Epithelial cell of esophagus (primary cell): ENCODE results near the gene SRA1.

Experiments used
- DNase-seq: peaks from one replicate; pipeline ENCODE4 v3.0.0; 2010; ENCODE audit warnings: low read depth
- H3K4me3 ChIP-seq: 2 replicates; pipeline ENCODE4 v1.5.1; 2011; ENCODE audit warnings: mild to moderate bottlenecking, low read length, control low read depth
- TF ChIP-seq, protein P1 (sequence below): IDR thresholded peaks from 2 replicates; pipeline ENCODE4 v1.5.1; 2011; ENCODE audit warnings: low read depth, mild to moderate bottlenecking, low read length, control low read depth, inconsistent platforms; ENCODE audit not compliant: insufficient read depth; ENCODE audit errors: missing control alignments

The SRA1 gene

DNA sequence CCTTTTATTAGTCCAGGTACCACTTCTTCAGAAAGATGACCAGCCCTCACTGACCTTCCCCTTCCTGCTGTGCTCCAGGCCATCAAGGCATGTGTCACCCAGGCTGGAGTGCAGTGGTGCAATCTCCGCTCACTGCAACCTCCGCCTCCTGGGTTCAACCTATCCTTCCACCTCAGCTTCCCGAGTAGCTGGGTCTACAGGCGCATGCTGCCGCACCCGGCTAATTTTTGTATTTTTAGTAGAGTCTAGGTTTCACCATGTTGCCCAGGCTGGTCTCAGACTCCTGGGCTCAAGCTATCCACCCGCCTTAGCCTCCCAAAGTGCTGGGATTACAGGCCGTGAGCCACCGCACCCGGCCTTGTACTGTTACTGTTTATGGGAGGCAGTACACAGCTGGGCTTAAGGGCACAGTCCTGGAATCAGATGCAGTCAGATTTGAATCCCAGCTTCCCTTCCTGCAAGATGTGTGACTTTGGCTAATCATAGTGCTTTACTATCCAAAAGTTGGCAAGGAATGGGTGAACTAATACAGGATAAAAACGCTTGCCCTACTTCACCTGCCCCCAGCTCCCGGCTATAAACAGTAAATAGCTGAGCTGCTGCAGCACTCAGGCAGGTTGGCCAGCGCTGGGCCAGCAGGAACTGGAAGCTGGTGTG lies 10.3 kb downstream of the SRA1 start:
- TF ChIP-seq, protein P1, sequence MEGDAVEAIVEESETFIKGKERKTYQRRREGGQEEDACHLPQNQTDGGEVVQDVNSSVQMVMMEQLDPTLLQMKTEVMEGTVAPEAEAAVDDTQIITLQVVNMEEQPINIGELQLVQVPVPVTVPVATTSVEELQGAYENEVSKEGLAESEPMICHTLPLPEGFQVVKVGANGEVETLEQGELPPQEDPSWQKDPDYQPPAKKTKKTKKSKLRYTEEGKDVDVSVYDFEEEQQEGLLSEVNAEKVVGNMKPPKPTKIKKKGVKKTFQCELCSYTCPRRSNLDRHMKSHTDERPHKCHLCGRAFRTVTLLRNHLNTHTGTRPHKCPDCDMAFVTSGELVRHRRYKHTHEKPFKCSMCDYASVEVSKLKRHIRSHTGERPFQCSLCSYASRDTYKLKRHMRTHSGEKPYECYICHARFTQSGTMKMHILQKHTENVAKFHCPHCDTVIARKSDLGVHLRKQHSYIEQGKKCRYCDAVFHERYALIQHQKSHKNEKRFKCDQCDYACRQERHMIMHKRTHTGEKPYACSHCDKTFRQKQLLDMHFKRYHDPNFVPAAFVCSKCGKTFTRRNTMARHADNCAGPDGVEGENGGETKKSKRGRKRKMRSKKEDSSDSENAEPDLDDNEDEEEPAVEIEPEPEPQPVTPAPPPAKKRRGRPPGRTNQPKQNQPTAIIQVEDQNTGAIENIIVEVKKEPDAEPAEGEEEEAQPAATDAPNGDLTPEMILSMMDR = no peak
- no peak for DNase-seq

DNA sequence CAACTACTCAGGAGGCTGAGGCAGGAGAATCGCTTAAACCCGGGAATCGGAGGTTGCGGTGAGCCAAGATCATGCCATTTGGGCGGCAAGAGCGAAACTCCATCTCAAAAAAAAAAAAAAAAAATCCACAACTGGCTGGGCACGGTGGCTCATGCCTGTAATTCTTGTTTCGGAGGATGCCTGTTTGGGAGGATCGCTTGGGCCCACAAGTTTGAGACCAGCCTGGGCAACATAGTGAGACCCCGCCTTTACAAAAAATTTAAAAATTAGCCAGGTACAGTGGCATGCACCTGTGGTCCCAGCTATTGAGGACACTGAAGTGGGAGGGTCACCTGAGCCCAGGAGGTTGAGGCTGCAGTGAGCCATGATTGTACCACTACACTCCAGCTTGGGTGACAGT lies 11.7 kb downstream of the SRA1 start:
- no peak overlapping the region for H3K4me3 ChIP-seq
- no peak for DNase-seq
- TF ChIP-seq, protein P1 = no peak

More for the DNA sequence above, 10.3 kb downstream of the SRA1 start:
- H3K4me3 ChIP-seq = no peak overlapping the region

DNA sequence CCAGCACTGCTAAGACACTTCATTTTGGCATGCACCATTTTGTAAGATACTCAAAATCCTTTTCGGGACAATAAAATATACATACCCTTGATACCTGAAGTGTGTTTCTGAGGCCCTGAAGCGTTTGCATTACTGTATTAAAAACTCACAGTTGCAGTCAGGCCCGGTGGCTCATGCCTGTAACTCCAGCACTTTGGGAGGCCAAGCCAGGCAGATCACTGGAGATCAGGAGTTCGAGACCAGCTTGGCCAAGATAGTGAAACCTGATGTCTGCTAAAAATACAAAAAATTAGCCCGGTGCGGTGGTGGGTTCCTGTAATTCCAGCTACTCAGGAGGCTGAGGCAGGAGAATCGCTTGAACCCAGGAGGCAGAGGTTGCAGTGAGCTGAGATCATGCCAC lies 12.3 kb downstream of the SRA1 start:
- TF ChIP-seq, protein P1 = no peak
- no peak for DNase-seq

DNA sequence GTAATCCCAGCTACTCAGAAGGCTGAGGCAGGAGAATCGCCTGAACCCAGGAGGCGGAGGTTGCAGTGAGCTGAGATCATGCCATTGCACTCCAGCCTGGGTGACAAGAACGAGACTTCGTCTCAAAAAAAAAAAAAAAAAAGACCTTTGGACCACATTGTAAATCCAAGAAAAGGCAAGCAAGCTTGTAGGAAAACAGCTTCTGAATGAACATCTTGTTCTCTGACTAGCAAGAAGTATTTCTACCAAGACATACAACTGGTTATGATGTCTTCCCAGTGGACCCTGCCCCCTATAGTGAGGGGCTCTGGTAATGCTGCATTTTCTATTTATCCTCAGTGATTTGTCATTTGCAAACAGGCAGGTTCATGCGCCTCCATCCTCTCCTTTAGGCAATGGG lies 14.3 kb downstream of the SRA1 start:
- DNase-seq = no peak
- TF ChIP-seq, protein P1 = no peak
- H3K4me3 ChIP-seq = no peak overlapping the region

More for the DNA sequence above, 12.3 kb downstream of the SRA1 start:
- no peak overlapping the region for H3K4me3 ChIP-seq

DNA sequence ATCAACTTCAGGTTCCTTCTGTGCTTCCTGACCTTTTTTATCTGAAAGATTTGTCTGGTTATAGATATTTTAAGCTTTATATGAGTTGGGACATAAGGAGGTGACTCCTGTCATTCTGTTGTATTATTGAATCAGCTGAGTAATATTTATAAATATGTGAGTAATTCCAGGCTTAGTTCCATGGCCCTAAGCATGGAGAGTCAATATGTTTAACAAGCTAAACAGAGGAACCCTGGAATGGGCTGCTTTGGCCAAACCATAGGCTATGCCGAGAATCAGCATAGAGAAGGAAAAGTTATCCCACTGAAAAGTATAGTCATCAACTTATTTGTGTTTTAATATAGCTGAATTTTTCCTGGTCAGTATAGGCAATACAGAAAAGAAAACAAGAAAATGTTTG lies 17.0 kb downstream of the SRA1 start:
- no peak for DNase-seq
- TF ChIP-seq, protein P1 = no peak
- H3K4me3 ChIP-seq = no peak overlapping the region

DNA sequence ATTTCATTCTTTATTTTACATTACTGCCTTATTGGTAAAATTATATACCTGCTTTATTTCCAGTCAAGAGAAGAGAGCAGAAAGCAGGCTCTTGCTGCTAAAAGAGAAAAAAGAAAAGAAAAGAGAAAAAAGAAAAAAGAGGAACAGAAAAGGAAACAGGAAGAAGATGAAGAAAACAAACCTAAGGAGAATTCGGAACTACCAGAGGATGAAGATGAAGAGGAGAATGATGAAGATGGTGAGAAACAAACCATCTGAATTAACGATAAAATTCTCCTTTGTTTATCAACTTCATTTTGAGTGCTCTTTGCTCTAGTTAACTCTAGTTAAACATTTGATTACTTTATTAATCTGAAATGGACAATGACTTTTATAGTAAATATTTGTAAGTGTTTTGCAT lies 33.3 kb downstream of the SRA1 start:
- H3K4me3 ChIP-seq = no peak overlapping the region
- TF ChIP-seq, protein P1 = no peak
- no peak for DNase-seq

DNA sequence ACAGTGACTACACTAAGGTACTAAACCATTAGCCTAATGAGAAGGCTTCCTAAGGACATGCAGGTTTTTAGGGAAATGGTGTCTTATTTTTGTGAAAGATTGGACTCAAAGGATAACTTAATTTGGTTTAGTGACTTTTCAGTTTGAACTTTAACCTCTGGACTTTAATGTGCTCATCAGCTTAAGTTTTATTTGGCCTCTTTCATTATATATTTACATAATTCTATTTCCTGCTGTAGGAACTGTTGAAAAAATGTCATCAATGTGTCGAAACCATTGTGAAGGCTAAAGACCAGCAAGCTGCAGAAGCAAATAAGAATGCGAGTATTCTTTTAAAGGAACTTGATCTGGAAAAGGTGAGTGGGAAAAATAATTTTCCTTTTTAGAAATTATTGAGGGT lies 44.1 kb downstream of the SRA1 start:
- TF ChIP-seq, protein P1 = no peak
- H3K4me3 ChIP-seq = no peak overlapping the region
- DNase-seq = no peak
